ENCODE results near the gene TTC7B. TPM values are rescaled to one million over a fixed set of nuclear protein-coding genes. Genes with fewer than 3 reads are reported as not detected.

Gene TTC7B
- total RNA-seq, 1 experiment from 2014 or later = 70.6 TPM

DNA sequence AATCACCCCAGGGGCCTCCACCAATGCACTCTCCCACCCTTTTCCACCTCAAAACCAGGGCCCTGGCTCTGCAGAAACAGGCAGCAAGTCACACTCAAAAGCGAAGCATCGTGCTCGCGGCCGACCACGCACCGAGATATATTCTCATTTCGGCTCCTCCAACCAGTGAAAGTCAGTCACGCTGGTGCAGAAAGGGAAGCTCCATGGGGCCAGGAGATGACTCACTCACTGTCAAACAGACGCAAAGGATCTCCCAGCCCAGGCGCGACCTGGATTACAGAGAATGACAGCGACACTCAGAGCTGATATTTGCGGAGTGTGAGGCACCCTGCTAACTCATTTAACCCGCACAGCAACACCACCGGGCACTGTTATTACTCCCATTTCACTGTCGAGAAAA is 245.8 kb downstream of the TTC7B start:
- intact Hi-C loops (cut with micrococcal nuclease) = no loop called here
- POLR2A ChIA-PET = no interaction called here

More for the DNA sequence above, 245.8 kb downstream of the TTC7B start:
- CTCF ChIA-PET = no interaction called here
- Histone ChIP-seq H3K4me2 (ENCODE audit: low read length) (no peak overlapping the region), H3K36me3 (ENCODE audit: control insufficient read depth in 1 of 2, insufficient read depth in 2 of 2, low read length in 2 of 2) (no peaks in the 10 kb centered on the region), H3K27me3 (ENCODE audit: insufficient read depth, low read length) (no peaks in the 10 kb centered on the region), H3K4me1 (ENCODE audit: control insufficient read depth in 1 of 2, insufficient read depth in 2 of 2, low read length in 2 of 2) (no peaks in the 10 kb centered on the region), H3K9me2 (ENCODE audit: insufficient read depth) (no peaks in the 10 kb centered on the region), H2AFZ (ENCODE audit: low read depth, low read length, poor library complexity, severe bottlenecking) (no peak overlapping the region), H3K4me3 (replicated peaks in 1 of 2; ENCODE audit: low read depth in 1 of 2, low read length in 2 of 2) (no peak overlapping the region), H3K79me2 (ENCODE audit: insufficient read depth, low read length) (no peaks in the 10 kb centered on the region), H4K20me1 (ENCODE audit: insufficient read depth) (no peaks in the 10 kb centered on the region), H3K9me3 (ENCODE audit: control insufficient read depth in 1 of 2, insufficient read depth in 1 of 2, low read depth in 1 of 2, low read length in 2 of 2) (no peaks in the 10 kb centered on the region), H3K27ac (ENCODE audit: low read depth, low read length) (no peak overlapping the region), H3K9ac (ENCODE audit: low read length) (no peak overlapping the region)
- DNase-seq (ENCODE audit: low read depth, low spot score) = no peak
- BruUV-seq (replicated peaks) = no TSS peak
- RAD21 ChIA-PET (ENCODE audit: low non-redundant PET in 1 of 2, low total read pairs in 2 of 2, uncharacterized antibody in 2 of 2, unreplicated experiment in 2 of 2) = no interaction called here
- no peak for ATAC-seq
- TF ChIP-seq SP1 (IDR thresholded peaks at IDR 0.05; ENCODE audit: low read depth) = no peak
- TF ChIP-seq CEBPB (IDR thresholded peaks at IDR 0.05; ENCODE audit: low read depth) = no peak
- TF ChIP-seq ELF1 (IDR thresholded peaks at IDR 0.05; ENCODE audit: borderline replicate concordance, low read depth) = no peak
- no peak for TF ChIP-seq CBX3 (IDR thresholded peaks at IDR 0.05; ENCODE audit: low read depth)
- TF ChIP-seq, protein P1, sequence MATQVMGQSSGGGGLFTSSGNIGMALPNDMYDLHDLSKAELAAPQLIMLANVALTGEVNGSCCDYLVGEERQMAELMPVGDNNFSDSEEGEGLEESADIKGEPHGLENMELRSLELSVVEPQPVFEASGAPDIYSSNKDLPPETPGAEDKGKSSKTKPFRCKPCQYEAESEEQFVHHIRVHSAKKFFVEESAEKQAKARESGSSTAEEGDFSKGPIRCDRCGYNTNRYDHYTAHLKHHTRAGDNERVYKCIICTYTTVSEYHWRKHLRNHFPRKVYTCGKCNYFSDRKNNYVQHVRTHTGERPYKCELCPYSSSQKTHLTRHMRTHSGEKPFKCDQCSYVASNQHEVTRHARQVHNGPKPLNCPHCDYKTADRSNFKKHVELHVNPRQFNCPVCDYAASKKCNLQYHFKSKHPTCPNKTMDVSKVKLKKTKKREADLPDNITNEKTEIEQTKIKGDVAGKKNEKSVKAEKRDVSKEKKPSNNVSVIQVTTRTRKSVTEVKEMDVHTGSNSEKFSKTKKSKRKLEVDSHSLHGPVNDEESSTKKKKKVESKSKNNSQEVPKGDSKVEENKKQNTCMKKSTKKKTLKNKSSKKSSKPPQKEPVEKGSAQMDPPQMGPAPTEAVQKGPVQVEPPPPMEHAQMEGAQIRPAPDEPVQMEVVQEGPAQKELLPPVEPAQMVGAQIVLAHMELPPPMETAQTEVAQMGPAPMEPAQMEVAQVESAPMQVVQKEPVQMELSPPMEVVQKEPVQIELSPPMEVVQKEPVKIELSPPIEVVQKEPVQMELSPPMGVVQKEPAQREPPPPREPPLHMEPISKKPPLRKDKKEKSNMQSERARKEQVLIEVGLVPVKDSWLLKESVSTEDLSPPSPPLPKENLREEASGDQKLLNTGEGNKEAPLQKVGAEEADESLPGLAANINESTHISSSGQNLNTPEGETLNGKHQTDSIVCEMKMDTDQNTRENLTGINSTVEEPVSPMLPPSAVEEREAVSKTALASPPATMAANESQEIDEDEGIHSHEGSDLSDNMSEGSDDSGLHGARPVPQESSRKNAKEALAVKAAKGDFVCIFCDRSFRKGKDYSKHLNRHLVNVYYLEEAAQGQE (IDR thresholded peaks at IDR 0.05; ENCODE audit: low read depth) = no peak
- TF ChIP-seq JUND (IDR thresholded peaks at IDR 0.05) = no peak
- no peak for TF ChIP-seq POLR2AphosphoS5 (IDR thresholded peaks at IDR 0.05; ENCODE audit: low read depth, low read length)
- TF ChIP-seq ZNF274 (IDR thresholded peaks at IDR 0.05; ENCODE audit: low read depth, low read length) = no peak
- no peak for TF ChIP-seq EGR1 (IDR thresholded peaks at IDR 0.05; ENCODE audit: low read depth)
- TF ChIP-seq SIN3A (IDR thresholded peaks at IDR 0.05; ENCODE audit: low read depth) = no peak
